HG03565 (cell line): ENCODE results near the gene STAT2.
"Not testable (repeated sequence)": the region's sequence is repeated elsewhere in the genome, so short reads cannot be mapped to it uniquely, and the experiment has no call there.

Experiments
- ATAC-seq: cut with Tn5 transposase; IDR thresholded peaks from one replicate; pipeline ENCODE4 v1.9.1; 2021; ENCODE audit warnings: mild to moderate bottlenecking, moderate library complexity; ENCODE audit not compliant: unreplicated experiment

The STAT2 gene

DNA sequence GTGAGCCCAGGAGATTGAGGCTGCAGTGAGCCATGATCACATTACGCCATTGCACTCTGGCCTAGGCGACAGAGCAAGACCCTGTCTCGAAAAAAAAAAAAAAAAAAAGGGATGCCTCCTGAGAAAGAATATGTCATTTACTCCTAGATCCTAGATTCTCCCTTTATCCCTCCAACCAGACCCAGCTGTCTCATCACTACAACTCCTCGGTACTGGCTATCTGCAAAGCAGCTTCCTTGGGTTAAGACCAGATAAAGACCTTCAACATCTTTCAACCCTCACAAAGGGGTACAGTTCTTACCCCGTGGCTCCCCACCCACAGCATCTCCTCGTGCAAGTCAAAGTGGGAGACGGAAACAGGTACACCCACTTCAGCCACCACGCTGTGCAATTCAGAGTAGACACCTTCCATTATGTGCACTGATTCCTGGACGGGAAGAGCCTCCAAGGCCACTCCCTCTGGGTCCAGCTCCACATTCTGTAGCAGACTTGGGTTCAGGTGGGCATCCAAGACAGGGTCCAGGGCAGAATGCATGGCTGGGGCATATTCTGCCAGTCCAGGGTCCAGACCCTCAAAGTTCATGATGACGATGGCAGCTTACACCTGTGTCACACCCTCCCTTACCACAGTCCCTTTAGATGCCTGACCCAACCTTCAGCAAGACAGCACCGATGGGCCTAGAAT is 27.3 kb downstream of the STAT2 start:
- no peak for ATAC-seq

GRCh38 chr12:56330936-56331490 is 28.9 kb downstream of the STAT2 start:
- no peak for ATAC-seq

GRCh38 chr12:56326533-56326932 is 33.4 kb downstream of the STAT2 start:
- no peak for ATAC-seq

GRCh38 chr12:56326126-56326525 is 33.8 kb downstream of the STAT2 start:
- ATAC-seq, result no peak

DNA sequence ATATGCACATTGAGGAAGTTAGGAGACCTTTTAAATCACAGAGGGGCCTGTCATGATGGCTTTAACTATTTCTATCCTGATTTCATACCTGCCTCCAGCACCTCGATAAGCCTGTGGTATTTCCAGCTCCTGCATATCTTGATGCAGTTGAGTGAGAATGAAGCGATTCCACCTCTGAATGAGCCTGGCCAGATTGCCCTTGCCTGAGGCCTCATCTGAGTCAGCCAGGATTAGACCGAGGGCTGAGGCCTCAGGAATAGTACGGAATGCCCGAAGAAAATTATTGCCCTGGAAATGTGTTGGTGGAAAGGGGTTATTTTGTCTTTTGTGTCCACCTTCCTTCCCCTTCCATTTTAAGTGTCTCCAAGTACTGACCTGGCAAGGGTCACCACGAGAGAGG is 35.7 kb downstream of the STAT2 start:
- ATAC-seq, result no peak

- not testable (repeated sequence) for ATAC-seq
These were observed 38.3 kb downstream of the STAT2 start for GRCh38 chr12:56321610-56322009.

DNA sequence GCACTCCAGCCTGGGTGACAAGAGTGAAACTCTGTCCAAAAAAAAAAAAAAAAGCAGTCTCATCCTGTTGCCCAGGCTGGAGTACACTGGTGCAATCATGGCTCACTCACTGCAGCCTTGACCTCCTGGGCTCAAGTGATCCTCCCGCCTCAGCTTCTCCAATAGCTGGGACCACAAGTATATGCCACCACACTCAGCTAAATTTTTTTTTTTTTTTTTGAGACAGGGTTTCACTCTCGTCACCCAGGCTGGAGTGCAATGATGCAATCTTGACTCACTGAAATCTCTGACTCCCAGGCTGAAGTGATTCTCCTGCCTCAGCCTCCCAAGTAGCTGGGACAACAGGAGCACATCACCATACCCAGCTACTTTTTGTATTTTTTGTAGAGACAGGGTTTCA is 38.9 kb downstream of the STAT2 start:
- ATAC-seq, result no peak

DNA sequence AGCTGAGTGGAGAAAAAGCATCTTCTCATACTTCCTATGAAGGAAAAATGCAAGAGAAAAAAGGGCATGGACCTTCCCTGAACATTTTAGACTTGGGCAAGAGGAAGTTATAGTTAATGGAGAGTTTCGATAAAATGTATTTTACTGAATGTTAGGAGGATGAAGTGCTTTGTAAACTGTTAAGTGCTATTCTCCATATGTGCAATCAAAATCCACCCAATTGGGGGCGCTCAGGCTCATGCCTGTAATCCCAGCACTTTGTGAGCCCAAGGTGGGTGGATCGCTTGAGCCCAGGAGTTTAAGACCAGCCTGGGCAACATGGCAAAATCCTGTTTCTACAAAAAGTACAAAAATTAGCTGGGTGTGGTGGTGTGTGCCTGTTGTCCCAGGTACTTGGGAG is 42.2 kb downstream of the STAT2 start:
- ATAC-seq, result no peak

DNA sequence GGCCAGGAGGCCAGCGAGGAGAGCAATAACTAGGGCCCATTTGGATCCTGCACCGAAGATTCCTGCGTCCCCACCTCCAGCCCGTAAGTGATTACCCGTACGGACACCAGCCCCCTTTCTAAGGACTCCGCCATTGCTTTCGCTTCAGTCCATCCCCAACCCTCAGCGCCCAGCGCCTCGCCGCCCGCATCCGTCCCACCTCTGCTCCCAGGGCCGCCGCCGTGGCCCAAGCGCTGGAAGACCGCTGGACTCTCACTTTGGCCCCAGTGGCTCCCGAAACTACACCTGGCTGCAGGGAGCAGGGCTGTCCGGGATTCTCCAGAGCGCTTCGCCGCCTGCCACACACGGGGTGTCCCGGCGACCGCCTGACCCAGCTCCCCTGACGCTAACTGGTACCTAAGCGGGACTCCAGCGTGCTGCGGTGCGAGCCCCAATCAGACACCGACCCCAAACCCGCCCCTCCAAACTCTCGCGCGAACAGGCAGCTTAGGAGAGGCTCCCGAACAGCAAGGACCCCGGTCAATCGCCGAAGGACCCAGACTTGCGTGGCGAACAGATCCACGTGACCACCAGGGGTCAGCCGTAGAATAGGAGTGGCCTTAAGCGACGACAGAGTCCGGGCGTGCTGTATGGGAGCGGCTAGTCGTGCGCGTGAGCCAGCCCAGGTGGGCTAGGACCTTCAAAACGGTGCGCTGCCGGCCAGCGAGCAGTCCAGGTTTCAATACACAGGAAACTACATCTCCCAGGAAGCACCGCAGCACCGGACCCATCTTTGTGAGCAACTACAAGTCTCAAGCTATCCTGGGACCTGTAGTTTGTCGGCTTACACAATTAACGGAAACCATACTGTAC is 44.1 kb downstream of the STAT2 start, which contains the start of gene CNPY2:
TSS of gene CNPY2 (minus strand) at position 367 of the 852 bp plus-strand sequence. CDS start 771 bp downstream, outside the sequence.
- peak; percentile 84 for ATAC-seq

- ATAC-seq, result no peak
These were observed 44.7 kb downstream of the STAT2 start for GRCh38 chr12:56315249-56315621.

DNA sequence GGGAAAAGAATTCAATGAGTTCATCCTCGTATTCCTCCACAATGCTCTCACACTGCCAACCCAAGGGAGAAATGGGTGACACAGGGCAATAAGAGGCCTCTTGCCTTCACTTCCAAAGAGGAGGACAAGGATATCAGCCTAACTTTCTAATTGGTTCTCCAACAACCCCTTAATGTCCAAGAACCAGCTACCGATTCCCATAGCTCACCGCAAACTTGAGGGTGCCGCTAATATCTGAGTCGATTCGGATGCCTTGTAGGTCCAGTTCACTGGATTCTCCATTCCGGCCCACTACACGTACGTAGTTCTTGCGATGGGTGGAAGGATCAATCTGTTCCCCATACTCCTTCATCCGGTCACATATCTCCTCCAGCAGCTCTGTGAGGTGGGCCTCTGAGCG is 48.9 kb downstream of the STAT2 start:
- ATAC-seq, result no peak

DNA sequence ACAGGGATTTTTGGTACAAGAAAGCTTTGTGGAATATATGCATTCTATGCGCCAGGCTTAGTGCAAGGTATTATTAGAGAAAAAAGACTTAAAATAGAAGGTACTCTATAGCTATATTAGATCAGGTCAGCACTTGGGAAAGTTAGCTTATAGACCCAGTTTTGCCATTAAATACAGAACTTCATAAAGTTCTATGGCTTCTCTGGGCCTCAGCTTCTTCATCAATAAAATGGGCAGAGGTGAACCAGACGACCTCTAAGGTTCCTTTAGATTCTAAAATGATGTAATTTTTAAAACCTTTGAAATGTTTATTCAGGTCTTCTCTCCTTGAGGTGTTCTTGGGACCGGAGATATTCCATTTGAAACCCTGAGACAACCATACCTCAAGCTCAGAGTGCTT is 51.2 kb downstream of the STAT2 start:
- no peak for ATAC-seq

GRCh38 chr12:56307221-56307965 is 52.5 kb downstream of the STAT2 start:
- ATAC-seq, result no peak

GRCh38 chr12:56304872-56305590 is 54.9 kb downstream of the STAT2 start:
- no peak for ATAC-seq

DNA sequence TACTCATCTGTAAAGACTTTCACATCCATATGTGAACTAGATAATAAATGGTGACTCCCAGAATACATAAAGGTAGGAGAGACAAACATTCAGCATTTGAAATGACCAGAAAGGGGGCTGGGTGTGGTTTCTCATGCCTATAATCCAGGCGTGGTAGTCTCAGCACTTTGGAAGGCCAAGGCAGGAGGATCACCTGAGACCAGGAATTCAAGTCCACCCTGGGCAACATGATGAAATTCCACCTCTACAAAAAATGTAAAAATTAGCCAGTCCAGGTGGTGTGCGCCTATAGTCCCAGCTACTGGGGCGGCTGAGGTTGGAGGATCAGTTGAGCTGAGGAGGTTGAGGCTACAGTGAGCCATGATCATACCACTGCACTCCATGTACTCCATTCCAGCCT is 55.6 kb downstream of the STAT2 start:
- ATAC-seq, result no peak

GRCh38 chr12:56300644-56301464 is 59.1 kb downstream of the STAT2 start:
- ATAC-seq, result no peak

DNA sequence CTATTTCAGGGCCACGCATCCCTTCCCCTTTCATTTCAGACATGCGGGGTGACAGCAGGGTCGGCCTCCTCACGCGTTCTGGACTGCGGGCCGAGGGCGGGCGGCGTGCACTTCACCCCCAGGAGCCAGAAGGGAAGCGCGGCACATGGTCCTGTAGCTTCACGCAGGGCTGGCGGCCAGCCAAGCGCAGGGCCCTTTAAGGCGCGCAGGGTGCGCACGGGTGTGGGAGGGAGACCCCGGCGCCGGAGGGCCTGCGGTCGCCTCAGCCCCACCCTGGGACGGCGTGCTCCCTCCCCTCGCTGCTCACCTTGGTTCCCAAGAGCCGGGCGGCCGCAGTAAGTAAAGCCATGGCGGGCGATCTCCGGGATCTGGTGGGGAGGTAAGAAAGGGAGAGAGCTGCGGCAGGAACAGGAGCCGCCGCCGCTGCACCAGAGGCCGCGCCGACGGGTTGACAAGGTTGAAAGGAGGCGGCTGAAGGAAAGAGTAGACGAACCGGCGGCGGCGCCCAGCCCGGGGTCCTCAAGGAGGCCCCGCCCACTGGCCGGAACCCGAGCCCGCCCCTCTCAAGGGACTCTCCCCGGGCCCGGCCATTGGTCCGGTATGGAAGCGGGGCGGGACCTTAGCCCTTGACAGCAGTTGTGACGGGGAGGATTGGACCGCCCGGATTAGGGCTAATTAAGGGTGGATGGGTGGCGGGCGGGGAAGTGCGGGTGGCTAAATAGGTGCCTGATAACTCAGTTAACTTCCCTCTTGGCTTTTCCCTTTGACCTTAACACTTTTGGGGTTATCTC is 59.9 kb downstream of the STAT2 start, which contains the start of gene CS:
TSS of gene CS (minus strand) at position 478 of the 791 bp plus-strand sequence. CDS start at position 349, 129 bp downstream.
- peak; percentile 82 for ATAC-seq

DNA sequence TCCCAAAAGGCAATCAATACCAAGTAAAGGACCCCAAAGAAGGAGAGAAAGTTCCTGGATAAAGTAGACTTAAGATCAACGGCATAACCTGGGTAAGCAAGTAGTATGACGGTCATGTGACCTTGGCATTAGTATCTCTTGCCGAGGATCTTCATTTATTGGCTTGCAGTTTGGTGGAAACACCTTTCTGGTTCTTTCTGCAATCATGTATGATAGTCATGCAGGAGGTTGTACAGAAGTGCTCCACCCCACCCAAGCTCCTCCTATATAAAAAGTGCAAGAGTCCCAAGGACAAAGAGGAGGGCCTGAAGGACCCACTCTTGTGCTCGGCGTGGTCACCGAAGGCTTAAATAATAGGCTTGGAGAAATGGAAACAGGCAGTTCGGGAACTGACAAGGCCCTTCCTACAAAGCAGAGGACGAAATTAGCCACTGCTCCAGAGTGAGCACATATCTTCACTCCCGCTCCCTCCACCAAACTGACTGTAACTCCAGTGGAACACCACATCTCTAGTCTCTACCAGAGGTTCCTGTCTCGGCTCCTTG is 60.5 kb downstream of the STAT2 start:
- no peak for ATAC-seq
